ENCODE measurements around the gene FRMD4A.
"Not testable (repeated sequence)": the region's sequence is repeated elsewhere in the genome, so short reads cannot be mapped to it uniquely, and the experiment has no call there.

GRCh38 chr10:13865220-13865619, 465.5 kb downstream of the FRMD4A start:
- TF ChIP-seq, protein P1, sequence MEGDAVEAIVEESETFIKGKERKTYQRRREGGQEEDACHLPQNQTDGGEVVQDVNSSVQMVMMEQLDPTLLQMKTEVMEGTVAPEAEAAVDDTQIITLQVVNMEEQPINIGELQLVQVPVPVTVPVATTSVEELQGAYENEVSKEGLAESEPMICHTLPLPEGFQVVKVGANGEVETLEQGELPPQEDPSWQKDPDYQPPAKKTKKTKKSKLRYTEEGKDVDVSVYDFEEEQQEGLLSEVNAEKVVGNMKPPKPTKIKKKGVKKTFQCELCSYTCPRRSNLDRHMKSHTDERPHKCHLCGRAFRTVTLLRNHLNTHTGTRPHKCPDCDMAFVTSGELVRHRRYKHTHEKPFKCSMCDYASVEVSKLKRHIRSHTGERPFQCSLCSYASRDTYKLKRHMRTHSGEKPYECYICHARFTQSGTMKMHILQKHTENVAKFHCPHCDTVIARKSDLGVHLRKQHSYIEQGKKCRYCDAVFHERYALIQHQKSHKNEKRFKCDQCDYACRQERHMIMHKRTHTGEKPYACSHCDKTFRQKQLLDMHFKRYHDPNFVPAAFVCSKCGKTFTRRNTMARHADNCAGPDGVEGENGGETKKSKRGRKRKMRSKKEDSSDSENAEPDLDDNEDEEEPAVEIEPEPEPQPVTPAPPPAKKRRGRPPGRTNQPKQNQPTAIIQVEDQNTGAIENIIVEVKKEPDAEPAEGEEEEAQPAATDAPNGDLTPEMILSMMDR (IDR thresholded peaks at IDR 0.05; ENCODE audit: low read length): not testable (repeated sequence)
- not testable (repeated sequence) for TF ChIP-seq EZH2 (optimal IDR thresholded peaks at IDR 0.05; ENCODE audit: low read depth, low read length); EZH2phosphoT487 (IDR thresholded peaks at IDR 0.05; ENCODE audit: low read length)

Measured in MM.1S (cell line).